Right ventricle myocardium inferior (tissue), 1 donor: Measurements from ENCODE around the gene FAM120B. TPM values are rescaled to one million over a fixed set of nuclear protein-coding genes. Genes with fewer than 3 reads are reported as not detected.
"Not testable (repeated sequence)": the region's sequence is repeated elsewhere in the genome, so short reads cannot be mapped to it uniquely, and the experiment has no call there.

Source experiments
- ATAC-seq: fragments of 200-7000 bp; cut with Tn5 transposase; one replicate; pipeline ENCODE4 v1.9.1; 2020; ENCODE audit warnings: mild to moderate bottlenecking, moderate library complexity
- DNase-seq: peaks from one replicate; pipeline ENCODE4 v3.0.0; 2021; ENCODE audit errors: missing footprints
- intact Hi-C: fragments of 100-400 bp; cut with DNase I; formaldehyde crosslinking; loops from one replicate; pipeline ENCODE4 v1.11.0; 2022
- total RNA-seq: library from RNA; stranded (reverse); fragmentation: NEBNext Ultra II Directional; extraction: Animal tissue kit (Norgen Biotek cat#: 25700); gene quantifications from one replicate; pipeline ENCODE4 v1.2.1, GENCODE V29; 2021
- donor health status: DM: no; HTN: yes; CAD: no; lungs with severe emphysema.

The FAM120B gene
- total RNA-seq, 1 donor from 2014 or later = 16.3 TPM

DNA sequence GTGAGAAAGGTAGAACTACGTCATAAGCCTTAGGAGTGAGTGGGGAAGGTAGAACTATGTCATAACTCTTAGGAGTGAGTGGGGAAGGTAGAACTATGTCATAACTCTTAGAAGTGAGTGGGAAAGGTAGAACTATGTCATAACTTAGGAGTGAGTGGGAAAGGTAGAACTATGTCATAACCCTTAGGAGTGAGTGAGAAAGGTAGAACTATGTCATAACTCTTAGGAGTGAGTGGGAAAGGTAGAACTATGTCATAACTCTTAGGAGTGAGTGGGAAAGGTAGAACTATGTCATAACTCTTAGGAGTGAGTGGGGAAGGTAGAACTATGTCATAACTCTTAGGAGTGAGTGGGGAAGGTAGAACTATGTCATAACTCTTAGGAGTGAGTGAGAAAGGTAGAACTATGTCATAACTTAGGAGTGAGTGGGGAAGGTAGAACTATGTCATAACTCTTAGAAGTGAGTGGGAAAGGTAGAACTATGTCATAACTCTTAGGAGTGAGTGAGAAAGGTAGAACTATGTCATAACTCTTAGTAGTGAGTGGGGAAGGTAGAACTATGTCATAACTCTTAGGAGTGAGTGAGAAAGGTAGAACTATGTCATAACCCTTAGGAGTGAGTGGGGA lies 92.3 kb downstream of the FAM120B start:
- DNase-seq, intact Hi-C loops, ATAC-seq: not testable (repeated sequence)

DNA sequence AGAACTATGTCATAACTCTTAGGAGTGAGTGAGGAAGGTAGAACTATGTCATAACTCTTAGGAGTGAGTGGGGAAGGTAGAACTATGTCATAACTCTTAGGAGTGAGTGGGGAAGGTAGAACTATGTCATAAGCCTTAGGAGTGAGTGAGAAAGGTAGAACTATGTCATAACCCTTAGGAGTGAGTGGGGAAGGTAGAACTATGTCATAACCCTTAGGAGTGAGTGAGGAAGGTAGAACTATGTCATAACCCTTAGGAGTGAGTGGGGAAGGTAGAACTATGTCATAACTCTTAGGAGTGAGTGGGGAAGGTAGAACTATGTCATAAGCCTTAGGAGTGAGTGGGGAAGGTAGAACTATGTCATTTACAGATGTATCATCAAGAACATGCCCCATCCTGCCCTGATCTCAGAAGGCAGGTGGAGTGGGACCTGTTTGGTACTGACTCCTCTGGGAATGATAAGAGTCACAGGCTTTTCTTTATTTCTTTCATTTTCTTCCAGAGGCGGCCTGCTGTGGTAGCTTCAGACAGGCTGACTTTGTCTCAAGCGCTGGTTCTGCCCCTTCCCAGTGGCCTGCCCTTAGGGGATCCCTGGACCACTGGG lies 93.5 kb downstream of the FAM120B start:
- DNase-seq, intact Hi-C loops: not testable (repeated sequence)

DNA sequence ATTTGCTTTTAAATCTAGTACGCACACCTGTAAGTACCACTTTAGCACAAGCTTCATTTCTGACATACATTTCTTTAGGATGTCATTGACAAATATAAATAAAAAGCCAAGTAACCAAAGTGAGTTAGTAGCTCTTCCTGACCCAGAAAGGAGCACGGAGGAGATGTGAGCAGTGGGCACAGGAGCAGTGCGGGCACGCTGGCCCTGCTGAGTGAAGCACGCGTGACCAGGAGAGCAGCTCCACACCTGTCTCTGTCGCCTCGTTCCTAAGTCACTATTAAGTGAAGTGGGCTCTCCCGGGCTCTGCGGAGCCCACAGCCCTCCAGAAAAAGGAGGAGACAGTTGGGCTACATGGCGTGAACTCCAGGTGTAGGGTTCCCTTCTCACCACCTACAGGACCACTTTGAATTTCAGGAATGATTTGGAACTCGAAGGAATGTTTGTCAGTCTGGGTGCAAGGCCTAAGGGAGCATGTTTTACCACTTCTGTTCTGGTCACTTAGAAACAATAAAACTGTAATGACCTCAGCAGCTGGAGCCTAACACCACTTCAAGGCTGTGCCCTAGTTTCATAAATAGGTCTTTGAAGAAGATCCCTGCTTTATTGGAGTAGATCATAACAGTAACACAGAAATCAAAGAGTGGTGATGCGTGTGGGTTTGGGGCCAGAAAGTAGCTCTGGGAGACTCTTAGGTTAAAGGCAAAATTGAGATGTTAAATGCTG lies 95.9 kb downstream of the FAM120B start:
- intact Hi-C loops = no loop called here
- no peak for DNase-seq
- peak; percentile 31 for ATAC-seq

More for the DNA sequence above, 93.5 kb downstream of the FAM120B start:
- not testable (repeated sequence) for ATAC-seq

DNA sequence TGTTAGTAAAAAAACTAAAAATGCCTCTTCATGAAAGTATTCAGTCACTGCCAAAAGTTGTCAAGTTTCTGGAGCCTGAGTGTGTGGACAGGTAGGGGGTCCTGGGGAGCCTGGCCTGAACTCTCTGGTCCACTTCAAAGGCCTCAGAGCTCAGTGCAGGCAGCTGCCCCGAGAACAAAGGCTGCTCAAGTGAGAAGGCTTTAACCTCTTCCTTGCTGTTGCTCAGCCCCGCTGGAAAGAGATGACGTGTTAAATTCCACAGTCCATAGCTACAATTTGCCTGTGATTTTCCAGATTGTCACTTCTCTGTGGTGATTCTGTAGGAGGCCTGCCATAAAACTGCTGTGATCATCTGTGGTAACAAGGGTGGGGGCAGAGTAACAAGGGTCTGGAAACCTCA lies 96.9 kb downstream of the FAM120B start:
- intact Hi-C loops = no loop called here
- DNase-seq (no peak), ATAC-seq (no peak)

DNA sequence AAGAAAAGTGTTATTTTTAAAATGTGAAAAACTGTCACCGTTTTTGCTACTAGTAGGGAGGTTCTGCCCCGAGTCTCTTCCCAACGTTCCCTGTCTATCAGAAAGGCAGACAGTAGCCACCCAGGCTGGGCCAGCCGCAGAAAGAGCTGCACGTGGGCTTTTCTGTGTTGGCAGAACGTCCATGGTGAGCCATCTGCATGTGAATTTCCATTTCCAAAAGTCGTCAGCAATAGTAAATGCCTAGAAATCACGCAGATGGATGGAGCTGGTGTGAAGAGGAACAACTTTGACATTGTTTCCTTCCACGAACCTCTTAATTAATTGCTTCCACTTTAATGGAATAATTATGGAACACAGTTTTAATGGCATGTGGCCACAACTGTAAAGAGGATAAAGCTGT lies 97.5 kb downstream of the FAM120B start:
- intact Hi-C loops = no loop called here
- DNase-seq (no peak), ATAC-seq (no peak)

DNA sequence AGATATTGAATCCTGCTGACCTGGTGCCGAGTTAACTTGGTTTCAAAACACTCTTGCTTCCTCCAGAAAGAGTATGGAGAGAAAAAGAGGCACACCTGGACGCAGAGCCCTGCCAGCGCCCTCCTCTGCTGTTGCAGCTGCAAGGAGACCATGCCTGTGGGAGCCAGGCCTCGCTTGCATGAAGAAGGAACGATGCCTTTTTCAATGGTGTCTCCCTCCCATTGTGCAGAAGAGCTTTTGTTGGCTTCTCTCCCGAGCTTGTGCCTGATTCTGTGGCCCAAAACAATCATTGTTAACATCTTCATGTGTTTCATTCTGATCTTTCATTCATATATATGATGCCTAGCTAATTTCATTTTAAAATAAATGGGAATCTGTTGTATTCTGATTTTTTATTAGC lies 98.1 kb downstream of the FAM120B start:
- intact Hi-C loops = no loop called here
- DNase-seq = no peak
- ATAC-seq = no peak

DNA sequence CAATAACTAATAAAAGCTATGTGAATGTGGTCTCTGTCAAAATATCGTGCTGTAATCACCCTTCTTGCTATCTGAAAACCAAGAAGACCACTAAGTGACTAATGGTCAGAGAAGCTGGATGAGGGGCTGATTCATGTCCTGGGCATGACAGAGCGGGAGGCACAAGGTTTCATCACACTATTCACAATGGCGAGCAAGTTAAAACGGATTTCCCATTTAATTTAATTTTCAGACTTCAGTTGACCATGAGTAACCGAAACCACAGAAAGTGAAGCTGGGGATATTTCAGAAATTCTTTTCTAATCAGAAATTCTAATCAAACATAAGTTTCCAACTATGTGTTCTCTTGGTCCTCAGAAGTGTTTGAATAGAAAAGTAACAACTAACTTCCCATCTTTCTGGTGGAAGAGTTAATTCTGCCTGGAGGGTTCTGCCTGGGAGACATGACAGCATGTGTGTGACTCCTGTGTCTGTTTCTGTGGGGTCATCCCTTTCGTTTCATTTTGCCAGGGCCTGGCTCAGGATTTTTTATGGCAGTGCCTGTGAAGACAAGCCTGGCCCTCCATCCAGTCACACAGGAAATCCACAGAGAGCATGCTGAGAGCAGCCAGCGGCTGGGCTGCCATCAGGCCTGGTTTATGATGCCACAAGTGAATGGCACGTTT lies 98.9 kb downstream of the FAM120B start:
- DNase-seq (no peak), ATAC-seq (no peak)
- intact Hi-C loops = no loop called here

DNA sequence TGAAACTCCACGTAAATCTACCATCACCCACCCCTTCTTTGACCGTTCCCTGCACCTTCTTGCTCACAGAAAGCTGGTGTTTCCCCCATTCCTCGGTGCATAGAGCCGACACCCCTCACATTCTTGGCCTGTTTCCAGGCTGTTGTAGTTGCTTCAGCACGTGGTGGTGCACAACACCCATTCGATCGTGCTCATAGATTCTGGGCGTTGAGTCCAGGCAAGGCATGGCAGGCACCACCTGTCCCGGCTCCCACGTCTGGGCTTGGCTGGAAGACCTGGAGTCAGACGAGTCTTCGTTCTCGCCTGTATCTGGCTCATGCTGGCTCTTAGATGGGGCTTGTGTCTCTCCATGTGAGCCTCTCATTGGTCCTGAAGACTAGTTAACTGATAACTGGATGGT lies 100.6 kb downstream of the FAM120B start:
- intact Hi-C loops = no loop called here
- DNase-seq (no peak), ATAC-seq (no peak)

DNA sequence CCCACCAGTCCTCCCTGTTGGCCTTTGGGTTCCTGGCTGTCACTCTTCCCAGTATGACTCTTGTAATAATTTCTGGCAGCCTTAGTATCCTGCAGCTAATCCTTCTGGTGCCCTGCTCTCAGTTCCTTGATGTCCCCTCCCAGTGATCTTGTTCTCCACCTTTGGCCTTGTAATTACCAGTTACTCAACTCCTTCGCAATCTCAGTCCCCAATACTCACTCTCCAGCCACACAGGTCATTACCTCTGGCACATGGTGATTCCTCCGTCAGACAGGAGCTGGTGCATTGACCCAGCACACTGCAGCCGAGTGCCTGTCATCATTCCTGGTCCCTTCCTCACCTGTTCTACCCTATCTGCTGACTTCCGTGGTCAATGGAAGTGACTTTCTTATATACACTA lies 101.4 kb downstream of the FAM120B start:
- ATAC-seq (no peak), DNase-seq (no peak)
- intact Hi-C loops = no loop called here

DNA sequence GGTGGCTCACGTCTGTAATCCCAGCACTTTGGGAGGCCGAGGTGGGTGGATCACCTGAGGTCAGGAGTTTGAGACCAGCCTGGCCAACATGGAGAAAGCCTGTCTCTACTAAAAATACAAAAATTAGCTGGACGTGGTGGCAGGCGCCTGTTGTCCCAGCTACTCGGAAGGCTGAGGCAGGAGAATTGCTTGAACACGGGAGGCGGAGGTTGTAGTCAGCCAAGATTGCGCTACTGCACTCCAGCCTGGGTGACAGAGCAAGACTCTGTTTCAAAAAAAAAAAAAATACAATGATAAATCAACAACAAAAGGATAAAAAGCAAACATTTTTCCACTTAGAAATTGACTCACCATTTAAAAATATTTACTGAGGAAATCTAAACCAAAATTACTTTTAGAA lies 103.2 kb downstream of the FAM120B start:
- intact Hi-C loops, ATAC-seq, DNase-seq: not testable (repeated sequence)

DNA sequence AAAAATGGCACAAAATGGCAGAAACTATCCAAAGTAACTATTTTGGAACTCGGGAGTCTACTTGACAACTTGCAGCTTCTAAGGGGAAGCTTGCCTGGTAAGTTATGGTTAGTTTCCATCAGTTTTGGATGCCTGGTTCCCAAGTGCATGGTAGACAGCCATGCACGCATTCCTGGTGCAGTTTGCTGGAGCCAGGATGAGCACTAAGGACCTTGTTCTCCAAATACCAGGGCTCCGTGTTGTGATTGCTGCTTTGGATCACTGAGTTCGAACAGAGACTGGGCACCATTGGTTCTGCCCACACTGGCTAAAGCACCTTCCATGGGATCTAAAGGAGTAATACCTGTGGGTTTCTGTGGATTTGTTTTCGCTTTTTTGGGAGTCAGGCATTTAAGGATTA lies 103.7 kb downstream of the FAM120B start:
- intact Hi-C loops = no loop called here
- no peak for ATAC-seq
- no peak for DNase-seq

DNA sequence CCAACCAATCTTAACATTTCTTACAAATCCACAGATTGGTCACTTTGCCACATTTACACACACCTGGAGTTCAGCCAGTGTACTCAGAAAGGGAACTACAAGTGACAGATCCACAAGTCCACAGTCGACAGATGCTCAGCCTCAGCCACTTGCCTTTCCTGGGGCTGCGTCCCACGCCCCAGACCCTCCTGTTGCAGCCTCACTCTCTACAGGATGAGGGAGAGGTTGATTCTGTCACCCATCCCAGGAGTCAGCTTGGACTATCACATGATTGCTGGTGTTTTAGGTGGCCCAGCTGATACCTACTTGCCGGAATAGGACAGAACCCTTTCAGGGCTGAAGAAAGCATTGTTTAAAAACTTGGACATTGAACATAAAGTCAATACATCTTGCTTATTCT lies 108.8 kb downstream of the FAM120B start:
- intact Hi-C loops = no loop called here
- no peak for ATAC-seq
- DNase-seq = no peak

DNA sequence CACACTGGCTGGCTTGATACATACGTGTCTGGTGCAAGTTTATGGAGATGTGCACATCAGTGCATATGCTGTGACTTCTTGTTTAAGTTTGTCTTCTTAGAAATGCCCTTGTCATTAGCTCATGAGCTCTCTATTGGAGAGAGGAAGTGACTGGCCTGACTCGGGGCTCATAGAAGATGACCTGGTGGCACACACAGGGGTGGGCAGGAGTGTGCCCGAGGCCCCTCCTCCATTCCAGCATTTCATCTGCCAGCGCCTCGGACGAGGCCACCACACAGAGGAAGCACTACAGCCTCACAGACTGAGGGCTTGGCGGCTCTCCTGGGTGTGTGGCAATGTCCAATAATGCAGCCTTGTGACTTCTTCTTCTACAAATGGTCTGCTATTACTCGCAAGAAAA lies 109.7 kb downstream of the FAM120B start:
- intact Hi-C loops = no loop called here
- DNase-seq = no peak

DNA sequence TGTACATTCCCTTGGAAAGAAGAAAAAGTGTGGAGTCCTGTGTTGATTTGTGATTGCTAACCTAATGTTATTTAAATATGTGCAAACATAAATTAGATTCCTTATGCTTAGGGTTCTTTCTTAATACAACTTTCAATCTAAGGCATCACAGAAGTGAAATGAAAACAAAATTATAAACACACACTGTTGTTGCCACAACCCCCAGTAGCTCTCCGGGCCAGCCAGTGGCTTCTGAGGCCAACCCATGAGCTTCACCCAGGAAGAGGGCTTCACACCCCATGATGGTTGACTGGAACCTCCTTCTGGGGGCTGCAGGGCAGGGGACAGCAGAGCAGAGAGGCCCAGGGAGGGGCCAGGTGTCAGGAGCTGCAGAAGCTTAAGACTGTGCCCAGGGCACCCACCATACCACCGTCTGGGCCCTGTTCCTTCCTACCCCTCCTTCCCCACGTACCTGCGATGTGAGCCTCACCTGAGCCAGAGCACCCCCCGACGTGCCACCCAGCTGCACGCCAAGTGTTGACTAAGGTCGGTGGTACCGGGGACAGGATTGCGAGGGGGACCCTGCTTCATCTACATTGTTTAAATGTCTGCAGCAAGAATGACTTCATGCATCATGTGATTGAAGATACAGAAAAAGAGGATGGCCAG lies 110.5 kb downstream of the FAM120B start:
- intact Hi-C loops = no loop called here
- DNase-seq = no peak
- ATAC-seq = no peak

More for the DNA sequence above, 109.7 kb downstream of the FAM120B start:
- no peak for ATAC-seq

DNA sequence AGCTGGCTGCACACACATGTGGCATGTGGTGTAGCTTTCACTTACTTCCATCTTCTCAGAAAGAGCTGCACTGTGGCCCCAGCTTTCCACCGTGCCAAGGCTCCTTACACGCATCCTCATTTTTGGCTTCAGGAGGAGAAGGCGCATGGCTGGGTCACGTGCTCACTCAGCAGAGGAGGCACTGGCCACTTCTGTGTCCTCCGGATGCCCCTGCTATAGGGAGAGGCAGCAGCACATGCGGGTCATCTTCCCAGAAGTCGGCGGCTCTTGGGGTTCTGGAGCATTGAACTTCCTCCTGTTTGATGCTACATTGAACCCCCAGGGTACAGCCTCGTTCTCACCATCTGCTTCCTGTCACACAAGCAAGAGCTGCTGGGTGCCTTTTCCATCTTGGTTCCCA lies 111.3 kb downstream of the FAM120B start:
- intact Hi-C loops = no loop called here
- ATAC-seq (no peak), DNase-seq (no peak)

DNA sequence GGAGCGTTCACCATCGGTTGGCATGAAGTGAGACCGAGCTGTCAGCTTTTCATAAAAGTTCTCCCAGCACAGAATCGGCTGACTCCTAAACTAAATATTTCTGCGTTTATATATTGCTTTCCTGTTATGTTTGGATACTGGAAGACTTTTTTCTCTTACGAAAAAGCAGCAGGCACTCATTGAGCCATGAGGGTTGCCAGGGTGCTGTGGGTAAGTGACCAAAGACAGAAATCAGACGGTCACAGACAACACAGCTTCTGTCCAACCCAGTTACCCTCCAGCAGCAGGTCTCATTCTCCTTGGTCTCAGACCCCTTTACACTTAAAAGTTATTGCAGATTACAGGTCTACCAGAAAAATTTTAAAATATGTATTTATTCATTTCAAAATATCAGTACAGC lies 113.7 kb downstream of the FAM120B start:
- DNase-seq = no peak
- intact Hi-C loops = no loop called here
- no peak for ATAC-seq

DNA sequence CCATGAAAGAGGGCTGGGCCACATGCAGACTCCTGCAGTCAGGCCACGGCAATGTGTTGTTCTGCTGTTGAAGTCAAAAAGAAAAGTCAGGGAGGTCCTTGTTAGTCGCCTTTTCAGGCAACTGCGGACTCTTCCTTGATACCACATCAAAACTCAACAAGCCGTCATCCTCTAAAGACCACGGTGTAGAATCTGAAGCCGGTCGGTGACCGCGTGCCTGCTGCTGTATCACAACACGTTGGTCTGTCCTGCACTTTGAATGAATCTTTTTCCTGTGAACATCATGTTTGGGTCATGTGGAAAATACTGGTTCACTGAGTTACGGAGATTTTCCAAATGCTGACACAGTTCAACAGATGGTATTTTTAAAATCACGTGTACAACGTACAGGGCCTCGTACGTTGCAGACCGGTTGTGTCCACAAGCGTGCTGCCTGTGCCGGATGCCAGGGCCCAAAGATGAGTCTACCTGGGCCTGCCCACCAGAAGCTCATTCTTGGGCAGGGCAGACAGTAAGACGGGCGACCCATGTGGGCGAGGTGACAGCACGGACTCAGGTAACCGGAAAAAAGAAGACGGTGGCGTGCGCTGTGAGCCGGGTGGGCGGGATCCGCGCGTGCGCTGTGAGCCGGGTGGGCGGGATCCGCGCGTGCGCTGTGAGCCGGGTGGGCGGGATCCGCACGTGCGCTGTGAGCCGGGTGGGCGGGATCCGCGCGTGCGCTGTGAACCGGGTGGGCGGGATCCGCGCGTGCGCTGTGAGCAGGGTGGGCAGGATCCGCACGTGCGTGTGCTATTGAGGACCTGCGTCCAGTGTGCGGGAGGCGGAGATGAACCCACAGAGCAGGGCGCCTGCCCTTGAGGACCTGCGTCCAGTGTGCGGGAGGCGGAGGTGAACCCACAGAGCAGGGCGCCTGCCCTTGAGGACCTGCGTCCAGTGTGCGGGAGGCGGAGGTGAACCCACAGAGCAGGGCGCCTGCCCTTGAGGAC lies 114.5 kb downstream of the FAM120B start:
- no peak for ATAC-seq
- intact Hi-C loops = no loop called here
- DNase-seq = no peak

DNA sequence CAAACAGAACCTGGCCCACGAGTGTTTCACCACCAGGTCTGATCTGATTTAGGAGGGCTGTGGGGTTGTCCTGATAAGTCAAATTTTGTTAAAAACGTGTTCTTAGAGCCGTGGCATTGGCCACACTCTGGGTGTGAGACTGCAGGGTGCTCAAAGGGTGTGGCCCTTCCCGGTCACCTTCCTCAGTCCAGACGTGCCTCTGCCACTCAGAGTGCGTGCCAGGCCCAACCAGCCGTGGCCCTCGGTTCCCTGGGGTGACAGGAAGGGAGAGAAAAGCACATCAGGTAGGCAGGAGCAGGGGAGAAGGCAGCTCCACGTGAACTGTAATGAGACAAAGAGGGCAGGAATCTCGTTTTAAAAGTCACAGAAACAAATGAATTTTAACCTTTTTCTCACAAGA lies 115.4 kb downstream of the FAM120B start:
- no peak for ATAC-seq
- intact Hi-C loops = no loop called here
- DNase-seq = no peak
